ENCODE measurements around the gene ADGRA1.

- TF ChIP-seq CTCF (IDR thresholded peaks at IDR 0.05; ENCODE audit: borderline replicate concordance, extremely low read depth, low read length, poor library complexity, severe bottlenecking) (no peak), EZH2 (IDR thresholded peaks at IDR 0.05; ENCODE audit: borderline replicate concordance, low read depth, low read length, severe bottlenecking) (no peak)
Observed at GRCh38 chr10:133044401-133044811, 43.3 kb upstream of the ADGRA1 start.

Data from DND-41 (cell line).